B cell (primary cell): ENCODE data around the gene LHX4. TPM values are rescaled to one million over a fixed set of nuclear protein-coding genes. Genes with fewer than 3 reads are reported as not detected.

ENCODE experiments used
- ATAC-seq: fragments of 200-7000 bp; cut with Tn5 transposase; one replicate; pipeline ENCODE4 v1.10.0; 2021; ENCODE audit warnings: low read depth, mild to moderate bottlenecking, moderate number of reproducible peaks, moderate library complexity
- CTCF ChIA-PET: fragments of 350-600 bp; sonication (Branson Sonifier 250); formaldehyde crosslinking; loops from one replicate; lab custom pipeline; 2021; ENCODE audit warnings: antibody characterized with exemption, inconsistent platforms; lab: Charles Lee
- POLR2A ChIA-PET: fragments of 350-600 bp; sonication (Branson Sonifier 250); formaldehyde crosslinking; loops from one replicate; lab custom pipeline; 2021; ENCODE audit warnings: antibody characterized with exemption; lab: Charles Lee
- DNase-seq: peaks from one replicate; pipeline ENCODE4 v3.0.0; 2013
- H2AFZ ChIP-seq: 2 replicates; pipeline ENCODE4 v1.6.1; 2012; ENCODE audit warnings: mild to moderate bottlenecking, low read depth, low read length; ENCODE audit not compliant: insufficient read depth, poor library complexity, severe bottlenecking
- H3K27ac ChIP-seq, 2 donors: 1 replicate in 1 of 2; 2 replicates in 1 of 2; pipeline ENCODE4 v1.5.1; 2012 to 2013; ENCODE audit warnings: low read length in 2 of 2, mild to moderate bottlenecking in 2 of 2, moderate library complexity in 1 of 2
- H3K27me3 ChIP-seq, 4 experiments: fragments of 200-600 bp in 1 of 4; sonication (generic) in 1 of 4; replicated peaks in 1 of 4; 1 replicate in 2 of 4; 2 replicates in 2 of 4; pipeline versions ENCODE4 v1.6.1 to v1.7.0; 2013 to 2016; ENCODE audit warnings: low read length in 3 of 4, mild to moderate bottlenecking in 2 of 4, mixed read lengths in 1 of 4, moderate library complexity in 1 of 4; ENCODE audit not compliant: insufficient read depth in 4 of 4, control insufficient read depth in 3 of 4; ENCODE audit errors: control extremely low read depth in 1 of 4
- H3K36me3 ChIP-seq, 2 experiments: replicated peaks in 1 of 2; 1 replicate in 1 of 2; 2 replicates in 1 of 2; pipeline versions ENCODE4 v1.6.1 to v1.7.1; 2013; ENCODE audit warnings: low read length in 1 of 2; ENCODE audit not compliant: insufficient read depth in 2 of 2, control insufficient read depth in 1 of 2; ENCODE audit errors: control extremely low read depth in 1 of 2, extremely low read depth in 1 of 2
- H3K4me1 ChIP-seq, 2 donors: fragments of 200-600 bp in 1 of 2; sonication (generic) in 1 of 2; 1 replicate in 1 of 2; 2 replicates in 1 of 2; pipeline versions ENCODE4 v1.5.1 to v1.6.1; 2013 to 2017; ENCODE audit warnings: low read length in 2 of 2; ENCODE audit not compliant: control insufficient read depth in 2 of 2, insufficient read depth in 2 of 2
- H3K4me2 ChIP-seq: replicated peaks from 2 replicates; pipeline ENCODE3; 2012; ENCODE audit warnings: mild to moderate bottlenecking, low read depth, low read length; ENCODE audit not compliant: poor library complexity, severe bottlenecking
- H3K4me3 ChIP-seq, 5 experiments: fragments of 200-600 bp in 1 of 5; sonication (generic) in 1 of 5; 1 replicate in 3 of 5; 2 replicates in 2 of 5; pipeline versions ENCODE4 v1.5.1 to v1.7.0; 2011 to 2016; ENCODE audit warnings: low read length in 4 of 5, mild to moderate bottlenecking in 4 of 5, low read depth in 2 of 5, control low read depth in 1 of 5, moderate library complexity in 1 of 5; ENCODE audit not compliant: insufficient read depth in 1 of 5; ENCODE audit errors: control extremely low read depth in 1 of 5, extremely low read depth in 1 of 5
- H3K79me2 ChIP-seq: fragments of 200-600 bp; sonication (generic); one replicate; pipeline ENCODE4 v1.6.0; 2016; ENCODE audit warnings: low read length; ENCODE audit not compliant: control insufficient read depth, insufficient read depth
- H3K9ac ChIP-seq: fragments of 200-600 bp; sonication (generic); 2 replicates; pipeline ENCODE4 v1.6.1; 2017; ENCODE audit warnings: mild to moderate bottlenecking, low read length, moderate library complexity
- H3K9me3 ChIP-seq, 3 donors: one replicate each; pipeline versions ENCODE4 v1.6.1 to v1.7.1; 2013; ENCODE audit warnings: low read length in 2 of 3; ENCODE audit not compliant: control insufficient read depth in 2 of 3, insufficient read depth in 1 of 3; ENCODE audit errors: control extremely low read depth in 1 of 3
- H4K20me1 ChIP-seq: 2 replicates; pipeline ENCODE4 v1.6.0; 2012; ENCODE audit warnings: mild to moderate bottlenecking, low read length; ENCODE audit not compliant: insufficient read depth, control insufficient read depth, poor library complexity, severe bottlenecking
- H3K27ac Mint-ChIP-seq: one replicate; pipeline ENCODE4 v1.8.0; 2021; ENCODE audit warnings: mixed read lengths
- H3K27me3 Mint-ChIP-seq: one replicate; pipeline ENCODE4 v1.8.0; 2021; ENCODE audit warnings: mixed read lengths
- H3K4me1 Mint-ChIP-seq: one replicate; pipeline ENCODE4 v1.8.0; 2021; ENCODE audit warnings: mixed read lengths
- H3K4me3 Mint-ChIP-seq: one replicate; pipeline ENCODE4 v1.8.0; 2021; ENCODE audit warnings: mixed read lengths
- H3K9me3 Mint-ChIP-seq: one replicate; pipeline ENCODE4 v1.8.0; 2022; ENCODE audit warnings: mixed read lengths; ENCODE audit not compliant: insufficient read depth
- CTCF ChIP-seq: fragments of 200-600 bp; IDR thresholded peaks from one replicate; pipeline ENCODE4 v1.8.0; 2022; ENCODE audit warnings: antibody characterized with exemption, mild to moderate bottlenecking
- EZH2 ChIP-seq: IDR thresholded peaks from 2 replicates; pipeline ENCODE4 v1.6.1; 2012; ENCODE audit warnings: borderline replicate concordance, low read depth, mild to moderate bottlenecking, moderate library complexity, low read length; ENCODE audit not compliant: insufficient read depth, poor library complexity, severe bottlenecking
- WGBS: methylation state at CpG from one replicate; pipeline ENCODE4 v1.1.5; 2013; ENCODE audit warnings: missing lambda C conversion rate; ENCODE audit not compliant: insufficient coverage; 5-methylcytosine and 5-hydroxymethylcytosine counted together
- intact Hi-C: fragments of 100-400 bp; cut with micrococcal nuclease; formaldehyde crosslinking; loops from one replicate; pipeline ENCODE4 v1.10.0; 2022
- polyA plus RNA-seq: library from polyadenylated mRNA; depleted of rRNA; stranded (reverse); fragments of >200 nt; gene quantifications from 2 replicates; pipeline ENCODE4 v1.2.3, GENCODE V29; 2012
- total RNA-seq, 2 donors: library from RNA; stranded (reverse); fragments of 120-200 nt in 1 of 2; gene quantifications; 1 replicate in 1 of 2; 2 replicates in 1 of 2; pipeline versions ENCODE4 v1.2.3 to v1.2.4, GENCODE V29; 2013 to 2022

Gene LHX4
- total and polyA plus RNA-seq, 2 donors (not counting 1 experiment from before 2014, with no cell fraction given): not detected

- Histone ChIP-seq H3K27ac (no peak overlapping the region), H3K9me3 (peaks cover 2 to 8% (median 3%) of the 10 kb centered on the region in 3 donors), H3K4me2 (no peak overlapping the region), H3K79me2 (no peaks in the 10 kb centered on the region), H3K9ac (no peak overlapping the region), H3K36me3 (peaks cover 6% of the 10 kb centered on the region in 2 experiments), H3K4me3 (no peak overlapping the region), H2AFZ (no peak overlapping the region), H3K4me1 (no peaks in the 10 kb centered on the region), H3K27me3 (no peaks in the 10 kb centered on the region), H4K20me1 (no peaks in the 10 kb centered on the region)
- POLR2A ChIA-PET: no interaction called here
- Mint-ChIP-seq H3K27me3 (no peaks in the 10 kb centered on the region), H3K4me1 (no peaks in the 10 kb centered on the region), H3K9me3 (peaks cover 4% of the 10 kb centered on the region), H3K27ac (no peak overlapping the region), H3K4me3 (no peak overlapping the region)
- TF ChIP-seq EZH2 (no peak), CTCF (no peak)
- 100% methylated on average over 3 of the region's 6 CpGs for WGBS
- ATAC-seq: no peak
- CTCF ChIA-PET: no interaction called here
- no peak for DNase-seq
- intact Hi-C loops: no loop called here
Observed at GRCh38 chr1:180290265-180291001, 60.4 kb downstream of the LHX4 start.

GRCh38 chr1:180291004-180291403 lies 60.9 kb downstream of the LHX4 start:
- POLR2A ChIA-PET: no interaction called here
- no peaks in the 10 kb centered on the region for H3K27me3 Mint-ChIP-seq
- H3K4me3 Mint-ChIP-seq: no peak overlapping the region
- no peaks in the 10 kb centered on the region for H3K79me2 ChIP-seq
- peaks cover 6% of the 10 kb centered on the region in 2 experiments for H3K36me3 ChIP-seq
- no peak for DNase-seq
- H3K4me1 ChIP-seq: no peaks in the 10 kb centered on the region
- H3K4me3 ChIP-seq: no peak overlapping the region
- no peak overlapping the region for H3K27ac Mint-ChIP-seq
- no peak overlapping the region for H3K4me2 ChIP-seq
- ATAC-seq: no peak
- no peaks in the 10 kb centered on the region for H4K20me1 ChIP-seq
- no CpG with 5 or more reads among the region's 1 CpG for WGBS
- H3K9me3 Mint-ChIP-seq: peaks cover 4% of the 10 kb centered on the region
- no peaks in the 10 kb centered on the region for H3K27me3 ChIP-seq
- intact Hi-C loops: no loop called here
- H3K9me3 ChIP-seq: peaks cover 2 to 8% (median 3%) of the 10 kb centered on the region in 3 donors
- H3K9ac ChIP-seq: no peak overlapping the region
- H3K4me1 Mint-ChIP-seq: no peaks in the 10 kb centered on the region
- TF ChIP-seq CTCF: no peak
- no peak for TF ChIP-seq EZH2
- CTCF ChIA-PET: no interaction called here
- H3K27ac ChIP-seq: no peak overlapping the region
- no peak overlapping the region for H2AFZ ChIP-seq
